Pancreas (tissue), 10 donors: ENCODE measurements around the gene IRF4. TPM values are rescaled to one million over a fixed set of nuclear protein-coding genes. Genes with fewer than 3 reads are reported as not detected.
"Not testable (repeated sequence)": the region's sequence is repeated elsewhere in the genome, so short reads cannot be mapped to it uniquely, and the experiment has no call there.

Experiments used
- ATAC-seq, 4 donors: fragments of 200-7000 bp; cut with Tn5 transposase; one replicate each; pipeline versions ENCODE4 v1.8.0 to v1.9.1; 2020; ENCODE audit warnings: mild to moderate bottlenecking in 4 of 4, moderate library complexity in 4 of 4
- DNase-seq, 6 donors: peaks; one replicate each; pipeline ENCODE4 v3.0.0-alpha.2; 2020
- FAIRE-seq: peaks from 2 replicates; lab custom pipeline; 2012; peaks lifted over from hg19 to GRCh38; lab: Jason Lieb, UNC
- H3K27ac ChIP-seq, 4 donors: fragments of 200-600 bp; sonication (generic); 1 replicate in 3 of 4; 2 replicates in 1 of 4; pipeline versions ENCODE4 v1.5.0 to v1.8.0; 2020
- H3K27me3 ChIP-seq, 4 donors: fragments of 200-600 bp; one replicate each; pipeline ENCODE4 v1.8.0; 2021
- H3K36me3 ChIP-seq, 3 donors: fragments of 200-600 bp; sonication (generic) in 1 of 3; one replicate each; pipeline versions ENCODE4 v1.5.0 to v1.8.0; 2020 to 2021
- H3K4me1 ChIP-seq, 3 donors: fragments of 200-600 bp; one replicate each; pipeline ENCODE4 v1.8.0; 2021
- H3K4me3 ChIP-seq, 4 donors: fragments of 200-600 bp; sonication (generic) in 2 of 4; one replicate each; pipeline versions ENCODE4 v1.5.0 to v1.8.0; 2020 to 2021
- H3K9me3 ChIP-seq, 4 donors: fragments of 200-600 bp; one replicate each; pipeline ENCODE4 v1.8.0; 2021
- CTCF ChIP-seq, 4 donors: fragments of 200-600 bp; sonication (generic) in 3 of 4; IDR thresholded peaks; one replicate each; pipeline versions ENCODE4 v1.5.0 to v1.8.0; 2021; ENCODE audit warnings: antibody characterized with exemption in 4 of 4
- WGBS, 2 donors: extraction: QIAGEN DNeasy Blood & Tissue Kit; methylation state at CpG; one replicate each; pipeline ENCODE4 v1.1.7; 2013; 5-methylcytosine and 5-hydroxymethylcytosine counted together
- intact Hi-C, 3 donors: fragments of 100-400 bp; cut with DNase I; formaldehyde crosslinking; loops; one replicate each; pipeline versions ENCODE4 v1.11.1 to v1.14.2; 2022
- polyA plus RNA-seq, 2 donors: library from polyadenylated mRNA; stranded (reverse); fragments of 200-250 nt; gene quantifications; one replicate each; pipeline ENCODE4 v1.2.3, GENCODE V29; 2013
- total RNA-seq, 6 donors: library from RNA; stranded (reverse); fragmentation: NEBNext Ultra II Directional in 4 of 6; extraction: Animal tissue kit (Norgen Biotek cat#: 25700) in 4 of 6; gene quantifications; one replicate each; pipeline versions ENCODE4 v1.2.1 to v1.2.4, GENCODE V29; 2021 to 2023
- donor health status: healthy with polysubstance abuse.
- donor health status: DM: no; HTN: no; CAD: no; lungs with moderate emphysema.
- donor health status: DM: no; HTN: no; CAD: no.
- donor health status: control.
- donor health status: control.
- donor health status: Bipolar disorder and iron deficiency.
- donor health status: DM: yes; HTN: yes; CAD: no.
- donor health status: DM: no; HTN: no; CAD: no.
- donor health status: DM: no; HTN: no; CAD: no.
- donor health status: DM: yes; HTN: yes; CAD: no.

IRF4 gene
- total and polyA plus RNA-seq, 8 donors: 0.04 to 3.8 (median 0.44) TPM

DNA sequence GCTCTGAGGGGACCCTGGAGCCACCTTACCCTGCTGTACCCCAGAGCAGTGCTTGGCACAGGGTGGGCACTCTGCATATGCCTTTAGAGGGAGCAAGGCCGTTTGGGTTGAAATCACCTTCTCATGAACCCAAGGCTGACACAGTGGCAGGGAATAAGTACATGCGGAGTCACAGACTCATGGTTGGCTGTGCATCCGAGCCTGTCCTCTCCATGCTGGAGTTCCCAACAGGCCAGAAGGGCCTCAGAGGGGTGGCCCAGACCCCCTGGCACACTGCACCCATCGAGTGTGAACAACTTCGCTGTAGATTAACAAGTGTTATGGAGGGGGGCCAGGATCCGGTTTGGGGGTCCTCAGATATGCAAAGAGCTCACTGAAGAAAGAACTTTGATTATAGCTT is 21.0 kb upstream of the IRF4 start:
- DNase-seq: peak in 1 of 6 donors; percentile 56

GRCh38 chr6:371851-372250 is 19.7 kb upstream of the IRF4 start:
- ATAC-seq, FAIRE-seq, H3K27me3 ChIP-seq, H3K4me1 ChIP-seq, H3K27ac ChIP-seq, H3K9me3 ChIP-seq, H3K4me3 ChIP-seq, intact Hi-C loops, H3K36me3 ChIP-seq: not testable (repeated sequence)
- 79 to 95% methylated on average over 2 of the region's 2 CpGs for WGBS, 2 donors
- DNase-seq: peak in 1 of 6 donors; percentile 54

More for the DNA sequence above, 21.0 kb upstream of the IRF4 start:
- no peak for TF ChIP-seq CTCF (IDR thresholded peaks at IDR 0.05)
- Histone ChIP-seq H3K27ac (no peak overlapping the region), H3K4me1 (no peaks in the 10 kb centered on the region), H3K9me3 (no peaks in the 10 kb centered on the region), H3K27me3 (peaks cover 0 to 7% (median 3%) of the 10 kb centered on the region in 4 donors), H3K4me3 (no peak overlapping the region), H3K36me3 (no peaks in the 10 kb centered on the region)
- FAIRE-seq: no peak
- ATAC-seq: no peak
- intact Hi-C loops: no loop called here
- WGBS, 2 donors: 50 to 59% methylated on average over 6 of the region's 6 CpGs

- ATAC-seq (peak in 1 of 4 donors; percentile 32), DNase-seq (peak in 1 of 6 donors; percentile 60), FAIRE-seq (no peak)
- intact Hi-C loops: no loop called here
- H3K4me1 ChIP-seq: no peaks in the 10 kb centered on the region
- H3K9me3 ChIP-seq: no peaks in the 10 kb centered on the region
- WGBS, 2 donors: 63 to 73% methylated on average over 16 of the region's 16 CpGs
- no peak overlapping the region for H3K27ac ChIP-seq
- no peak for TF ChIP-seq CTCF (IDR thresholded peaks at IDR 0.05)
- H3K4me3 ChIP-seq: no peak overlapping the region
- H3K27me3 ChIP-seq: peaks cover 0 to 7% (median 2%) of the 10 kb centered on the region in 4 donors
- H3K36me3 ChIP-seq: no peaks in the 10 kb centered on the region
These were observed 19.1 kb upstream of the IRF4 start for GRCh38 chr6:372336-372911.

DNA sequence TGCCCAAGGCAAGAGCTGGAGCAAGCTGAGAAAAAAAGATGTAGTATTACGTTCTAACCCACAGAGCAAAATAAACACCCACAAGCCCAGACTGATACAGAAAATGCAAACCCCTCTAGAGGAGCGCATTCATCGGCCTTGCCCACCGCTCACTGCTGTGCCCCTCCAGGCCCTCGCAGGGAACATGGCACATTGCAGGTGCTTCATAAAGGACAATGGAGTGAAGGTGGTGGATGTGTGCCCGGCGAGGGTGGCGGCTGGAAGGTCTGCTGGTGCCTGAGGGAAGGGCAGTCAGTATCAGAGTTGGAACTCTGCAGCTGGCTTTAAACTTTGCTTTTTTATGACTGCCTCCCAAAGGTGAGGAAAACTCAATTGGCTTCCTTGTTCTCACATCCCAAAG is 18.5 kb upstream of the IRF4 start:
- FAIRE-seq (no peak), DNase-seq (peak in 1 of 6 donors; percentile 57), ATAC-seq (no peak)
- no peak overlapping the region for H3K27ac ChIP-seq
- no peaks in the 10 kb centered on the region for H3K9me3 ChIP-seq
- no peak overlapping the region for H3K4me3 ChIP-seq
- WGBS, 2 donors: 66 to 75% methylated on average over 8 of the region's 8 CpGs
- TF ChIP-seq CTCF (IDR thresholded peaks at IDR 0.05): no peak
- H3K36me3 ChIP-seq: no peaks in the 10 kb centered on the region
- peaks cover 0 to 7% (median 0%) of the 10 kb centered on the region in 4 donors for H3K27me3 ChIP-seq
- intact Hi-C loops: no loop called here
- H3K4me1 ChIP-seq: no peaks in the 10 kb centered on the region

- H3K4me1 ChIP-seq: no peaks in the 10 kb centered on the region
- no peak overlapping the region for H3K4me3 ChIP-seq
- peak in 2 of 4 donors; percentile 25 to 34 for ATAC-seq
- H3K27me3 ChIP-seq: peaks cover 0 to 7% (median 0%) of the 10 kb centered on the region in 4 donors
- intact Hi-C loops: no loop called here
- no peak for TF ChIP-seq CTCF (IDR thresholded peaks at IDR 0.05)
- no peaks in the 10 kb centered on the region for H3K36me3 ChIP-seq
- no peak for FAIRE-seq
- H3K27ac ChIP-seq: no peak overlapping the region
- 55 to 67% methylated on average over 26 of the region's 26 CpGs for WGBS, 2 donors
- no peaks in the 10 kb centered on the region for H3K9me3 ChIP-seq
- DNase-seq: peak in 1 of 6 donors; percentile 53
These were observed 17.5 kb upstream of the IRF4 start for GRCh38 chr6:373773-374724.
